Measurements from ENCODE around the gene LEF1.
"Not testable (repeated sequence)": the region's sequence is repeated elsewhere in the genome, so short reads cannot be mapped to it uniquely, and the experiment has no call there.

The LEF1 gene

GRCh38 chr4:108056418-108056817, 112.3 kb downstream of the LEF1 start:
- no peak for DNase-seq

GRCh38 chr4:108055787-108056186, 112.9 kb downstream of the LEF1 start:
- no peak for DNase-seq

DNA sequence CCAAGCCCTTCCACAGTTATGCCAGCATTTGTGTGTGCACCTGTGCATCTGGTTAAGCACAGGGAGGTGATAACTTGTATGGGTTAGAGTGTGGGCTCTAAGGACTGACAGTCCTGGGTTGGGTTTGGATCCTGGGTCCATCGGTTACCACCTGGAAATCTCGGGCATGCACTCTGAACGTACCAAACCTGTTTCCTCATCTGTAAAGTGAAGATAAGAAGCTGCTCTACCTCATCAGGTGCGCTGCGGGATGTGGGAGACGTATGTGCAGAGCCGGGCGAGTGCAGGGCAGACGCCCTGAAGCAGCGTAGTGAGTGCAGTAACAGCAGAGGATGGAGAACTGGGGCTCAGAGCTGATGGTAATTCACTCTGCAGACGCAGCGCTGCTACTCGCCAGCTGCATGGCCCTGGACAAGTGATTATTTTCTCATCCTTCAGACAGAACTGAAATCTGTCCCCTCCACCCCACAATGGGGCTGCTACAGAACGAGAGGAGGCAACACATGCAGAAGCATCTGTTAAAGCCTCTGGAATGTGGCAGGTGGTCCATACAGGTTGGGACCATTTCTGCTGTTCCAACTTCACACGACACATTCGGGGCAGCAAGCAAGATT, 114.6 kb downstream of the LEF1 start:
- no peak for DNase-seq

- no peak for DNase-seq
Measured at GRCh38 chr4:108053251-108053711, 115.5 kb downstream of the LEF1 start.

- DNase-seq: no peak
Measured at GRCh38 chr4:108052558-108053120, 116.1 kb downstream of the LEF1 start.

DNA sequence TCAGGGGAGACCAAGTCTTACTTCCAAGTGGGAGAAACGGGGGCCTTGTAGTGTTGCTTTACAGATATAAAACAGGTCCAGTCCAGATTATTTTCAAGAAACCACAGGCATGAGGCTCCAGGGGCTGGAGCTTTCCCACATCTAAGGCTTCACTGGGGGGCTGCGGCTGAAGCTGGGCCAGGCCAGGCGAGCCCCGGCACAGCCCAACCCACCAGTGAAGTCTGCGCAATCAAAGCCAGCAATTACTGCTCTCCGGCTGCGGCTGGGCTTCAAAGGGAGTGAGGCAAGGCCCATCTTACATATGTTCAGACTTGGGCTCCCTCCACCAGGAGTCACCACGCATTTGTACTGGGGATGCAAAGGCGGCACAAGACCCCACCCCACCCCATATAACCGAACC, 117.4 kb downstream of the LEF1 start:
- no peak for DNase-seq

DNA sequence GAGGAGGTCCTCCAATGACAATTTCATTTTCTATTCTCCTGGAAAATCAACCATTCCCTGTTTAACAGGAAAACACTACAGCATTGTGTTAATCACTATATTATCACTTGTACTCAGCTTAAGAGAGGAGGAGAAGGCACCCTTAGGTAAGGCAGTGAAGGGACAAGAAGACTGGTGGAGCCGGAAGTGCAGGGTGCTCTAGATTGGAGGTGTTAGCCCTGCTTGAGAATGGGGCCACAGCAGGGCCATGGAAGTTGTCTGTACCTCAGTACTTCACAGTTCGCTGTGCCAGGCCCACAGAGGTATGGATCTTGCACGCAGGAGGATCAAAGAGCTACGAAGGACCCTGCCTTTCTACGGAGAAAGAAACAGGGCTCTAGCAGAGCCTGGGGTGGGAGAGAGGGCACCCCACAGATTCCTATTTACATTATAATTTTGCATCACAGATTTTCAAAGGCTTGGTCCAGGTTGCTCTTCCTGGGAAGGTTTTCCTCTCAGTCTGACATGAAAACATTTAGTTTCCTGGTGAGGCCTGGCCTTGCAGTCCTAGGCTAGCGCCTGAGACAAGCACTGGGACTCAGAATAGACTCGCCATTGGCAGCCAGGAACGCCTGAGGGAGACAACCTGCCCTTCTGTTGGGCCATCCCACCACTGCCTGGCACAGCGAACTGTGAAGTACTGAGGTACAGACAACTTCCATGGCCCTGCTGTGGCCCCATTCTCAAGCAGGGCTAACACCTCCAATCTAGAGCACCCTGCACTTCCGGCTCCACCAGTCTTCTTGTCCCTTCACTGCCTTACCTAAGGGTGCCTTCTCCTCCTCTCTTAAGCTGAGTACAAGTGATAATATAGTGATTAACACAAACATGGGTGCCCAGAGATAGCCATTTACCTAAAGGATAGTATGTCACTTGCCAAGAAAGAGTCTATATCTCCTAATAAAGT, 118.3 kb downstream of the LEF1 start:
- DNase-seq: not testable (repeated sequence)

- DNase-seq: no peak
Measured at GRCh38 chr4:108049406-108049805, 119.3 kb downstream of the LEF1 start.

DNA sequence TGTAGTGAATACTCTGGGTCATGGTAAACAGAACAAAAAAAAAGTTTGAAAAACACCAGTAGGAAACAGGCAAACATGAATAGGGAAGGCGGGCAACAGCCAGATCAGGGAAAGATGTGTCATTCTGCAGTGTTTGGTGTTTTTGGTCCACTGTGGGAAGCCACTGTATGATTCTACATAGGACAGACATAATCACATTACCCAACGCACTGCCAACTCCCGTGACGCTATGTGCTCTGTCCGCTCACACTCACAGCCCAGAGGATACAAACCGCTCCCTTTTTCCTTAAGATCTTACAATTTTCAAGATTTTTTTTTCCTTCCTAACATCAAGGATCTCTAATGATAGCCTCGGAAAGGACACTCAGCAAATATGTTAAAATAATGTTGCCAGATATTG, 119.7 kb downstream of the LEF1 start:
- no peak for DNase-seq

DNA sequence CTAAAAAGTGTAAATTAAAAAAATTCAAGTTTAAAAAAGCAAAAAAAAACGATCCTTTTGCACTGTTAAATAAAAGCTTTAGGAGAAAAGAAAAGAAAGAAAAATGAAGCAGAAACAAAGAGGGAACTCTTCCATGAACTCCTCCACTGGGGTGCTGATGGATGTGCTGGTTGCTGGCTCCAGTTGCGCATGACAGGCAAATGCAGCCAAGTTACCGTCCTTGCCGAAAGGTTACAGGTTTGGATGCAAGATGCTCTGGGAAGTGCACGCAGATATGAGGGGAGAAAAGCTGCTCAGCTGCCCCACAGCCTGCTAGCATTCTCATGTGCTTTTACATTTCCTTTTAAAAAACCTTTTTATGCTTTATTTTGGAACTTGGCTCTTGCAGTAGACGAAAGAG, 120.6 kb downstream of the LEF1 start:
- no peak for DNase-seq

- no peak for DNase-seq
Measured at GRCh38 chr4:108047199-108047598, 121.5 kb downstream of the LEF1 start.

DNA sequence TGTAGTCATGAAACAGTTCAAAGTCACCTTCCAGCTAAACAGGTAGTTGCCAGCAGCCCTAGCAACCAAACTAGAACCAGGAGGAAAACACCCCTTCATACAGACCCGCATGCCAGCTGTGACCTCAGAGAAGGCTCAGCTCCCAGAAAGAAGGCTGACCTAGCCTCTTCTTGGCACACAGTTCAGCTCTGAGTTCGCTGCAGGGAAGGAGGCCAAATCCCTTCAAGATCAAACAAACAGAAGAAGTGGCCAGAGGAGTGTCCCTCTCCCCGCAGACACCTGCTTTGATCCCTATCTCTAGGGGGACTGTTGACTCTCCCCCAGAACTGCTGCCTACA, 123.1 kb downstream of the LEF1 start:
- DNase-seq: no peak

- DNase-seq: no peak
Measured at GRCh38 chr4:108044951-108045686, 123.6 kb downstream of the LEF1 start.

DNA sequence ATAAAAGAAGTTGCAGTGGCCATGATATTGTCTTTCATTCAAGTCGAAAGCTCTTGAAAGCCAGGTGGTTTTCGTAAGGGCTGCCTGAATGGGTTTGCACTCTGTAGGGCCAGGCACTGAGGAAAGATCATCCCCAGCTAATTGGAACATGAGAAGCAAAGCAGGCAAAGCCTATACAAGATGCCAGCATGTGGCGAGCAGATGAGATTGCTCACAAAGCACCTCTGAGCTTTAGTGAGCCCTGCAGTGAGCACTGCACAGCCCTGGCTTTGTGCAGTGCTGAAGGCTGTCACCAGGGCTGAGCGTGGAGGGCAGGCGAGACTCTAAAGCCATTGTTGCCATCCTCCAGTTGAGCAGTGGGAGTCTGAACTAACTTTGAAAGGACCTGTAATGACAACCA, 125.2 kb downstream of the LEF1 start:
- DNase-seq: no peak

- no peak for DNase-seq
Measured at GRCh38 chr4:108042927-108043326, 125.8 kb downstream of the LEF1 start.

- no peak for DNase-seq
Measured at GRCh38 chr4:108037884-108038283, 130.8 kb downstream of the LEF1 start.

DNA sequence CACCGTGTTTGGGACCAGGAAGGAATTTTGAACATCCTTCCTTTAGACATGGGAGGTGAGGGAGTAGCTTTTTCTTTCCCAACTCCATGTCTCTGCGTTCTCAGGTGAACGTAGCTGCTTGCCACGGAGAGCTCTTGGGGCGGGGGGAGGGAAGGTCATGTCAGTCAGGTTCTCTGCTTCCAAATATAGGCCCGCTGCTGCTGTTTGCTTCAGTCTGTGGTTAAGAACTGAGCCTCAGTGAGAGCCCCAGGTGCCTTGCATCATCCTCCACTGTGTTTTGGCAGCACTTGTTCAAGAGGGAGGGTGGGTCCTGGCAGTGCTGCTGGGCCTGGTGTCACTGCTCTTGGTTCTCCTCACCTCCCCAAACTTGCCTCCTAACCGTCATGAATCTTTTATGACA, 132.5 kb downstream of the LEF1 start:
- no peak for DNase-seq

- no peak for DNase-seq
Measured at GRCh38 chr4:108035691-108036090, 133.0 kb downstream of the LEF1 start.

DNA sequence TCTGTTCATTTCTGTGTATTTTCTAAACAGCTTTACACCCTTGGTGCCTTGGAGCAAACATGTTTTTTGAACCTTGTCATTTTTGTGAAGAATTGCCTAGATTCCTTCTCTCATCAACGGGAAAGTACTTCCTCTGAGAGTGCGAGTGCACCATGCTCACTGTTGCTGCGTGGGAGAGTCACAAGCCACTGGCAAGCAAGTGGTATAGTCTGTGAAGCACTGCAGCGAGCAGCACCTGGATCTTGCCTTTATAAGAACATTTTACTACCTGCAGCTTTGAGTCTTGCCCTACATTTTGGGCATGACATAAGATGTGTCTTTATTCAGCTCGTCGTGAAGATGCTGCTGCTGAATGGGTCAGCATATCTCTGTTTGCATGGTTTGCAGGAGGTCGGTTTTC, 134.2 kb downstream of the LEF1 start:
- DNase-seq: no peak

DNA sequence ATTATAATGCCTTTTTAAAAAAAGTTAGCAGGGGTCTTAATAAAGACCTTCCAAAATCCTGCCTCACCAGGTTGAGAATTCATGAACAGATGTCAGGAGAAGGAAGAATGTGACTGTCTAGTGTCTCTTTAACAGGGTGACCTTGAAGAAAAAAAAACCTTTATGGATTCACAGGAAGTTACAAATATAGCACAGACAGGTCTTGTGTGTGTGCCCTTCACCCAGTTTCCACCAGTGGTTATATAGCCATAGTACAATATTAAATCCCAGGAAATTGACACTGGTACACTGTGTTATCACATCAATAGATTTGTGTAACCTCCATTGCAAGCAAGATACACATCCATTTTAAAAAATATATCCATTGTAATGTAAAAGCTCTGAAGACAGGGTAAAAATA, 135.4 kb downstream of the LEF1 start:
- no peak for DNase-seq

- DNase-seq: no peak
Measured at GRCh38 chr4:108031427-108032083, 137.2 kb downstream of the LEF1 start.

DNA sequence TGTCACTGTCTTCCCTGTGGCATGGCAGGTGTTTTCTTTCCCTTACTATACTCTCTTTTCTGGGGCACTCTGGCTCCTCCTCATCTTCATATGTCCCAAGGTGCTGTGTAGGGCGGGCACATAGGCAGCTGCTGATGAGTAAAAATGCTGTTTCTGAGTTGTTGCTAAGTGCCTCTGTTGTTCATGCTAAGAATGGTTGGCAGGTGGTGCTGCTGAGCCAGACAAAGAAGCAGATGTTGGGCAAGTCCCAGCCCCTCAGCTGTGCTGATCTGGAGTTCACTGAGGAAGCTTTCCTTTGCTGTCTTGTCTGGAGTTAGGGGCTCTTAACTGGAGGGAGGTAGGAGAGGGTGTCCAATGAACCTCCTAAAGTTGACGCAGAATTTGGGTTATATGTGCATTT, 138.4 kb downstream of the LEF1 start:
- DNase-seq: no peak

DNA sequence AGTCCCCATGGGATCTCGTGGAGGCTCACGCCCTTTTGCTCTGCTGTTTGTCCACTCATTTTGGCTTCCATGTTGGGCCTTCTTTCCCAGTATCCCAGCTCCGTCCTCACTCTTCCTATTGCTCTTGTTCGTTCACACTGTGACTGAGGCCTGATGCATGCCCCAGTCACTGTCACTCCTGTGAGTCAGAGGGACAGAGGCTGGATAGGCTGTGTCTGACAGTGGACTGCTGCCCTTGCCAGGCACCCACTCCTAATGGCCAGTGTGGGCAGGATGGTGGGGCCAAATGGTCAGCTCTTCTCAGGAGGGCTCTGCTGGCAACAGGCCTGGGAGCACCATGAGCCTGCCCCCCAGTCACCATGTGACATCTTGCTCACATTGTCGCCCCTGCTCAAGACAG, 139.0 kb downstream of the LEF1 start:
- DNase-seq: no peak
